AG10803 (cell line): ENCODE measurements around the gene CNGA3.

Experiments
- DNase-seq: peaks from one replicate; pipeline ENCODE4 v3.0.0; 2010; ENCODE audit warnings: low read depth
- H3K4me3 ChIP-seq: 2 replicates; pipeline ENCODE4 v1.5.1; 2011; ENCODE audit warnings: mild to moderate bottlenecking, low read length, control low read depth
- CTCF ChIP-seq: conservative IDR thresholded peaks from 2 replicates; pipeline ENCODE4 v1.5.1; 2011; ENCODE audit warnings: mild to moderate bottlenecking, low read length, control low read depth, inconsistent platforms

Gene CNGA3

DNA sequence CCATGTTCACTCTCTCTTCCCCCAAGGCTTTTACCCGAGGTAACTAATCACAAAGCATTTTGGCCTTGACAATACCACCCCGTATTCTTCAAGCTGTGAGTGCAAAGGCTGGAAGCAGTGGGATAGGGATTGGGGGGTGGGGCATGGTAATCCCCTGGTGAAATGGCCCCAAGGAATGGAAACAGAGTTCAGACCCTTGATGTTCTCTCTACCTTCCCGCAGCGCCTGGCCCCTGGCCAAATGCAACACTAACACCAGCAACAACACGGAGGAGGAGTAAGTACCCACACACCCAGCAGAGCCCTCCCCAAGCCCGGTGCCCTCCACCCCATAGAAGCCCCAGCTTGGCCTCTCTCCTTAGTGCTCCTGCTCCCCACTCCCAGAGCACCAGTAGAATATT lies 36.9 kb downstream of the CNGA3 start:
- H3K4me3 ChIP-seq: no peak overlapping the region
- no peak for TF ChIP-seq CTCF
- no peak for DNase-seq

- no peak overlapping the region for H3K4me3 ChIP-seq
- peak; percentile 100 for TF ChIP-seq CTCF
- DNase-seq: peak; percentile 69
Measured at GRCh38 chr2:98385050-98385699, 38.9 kb downstream of the CNGA3 start.

DNA sequence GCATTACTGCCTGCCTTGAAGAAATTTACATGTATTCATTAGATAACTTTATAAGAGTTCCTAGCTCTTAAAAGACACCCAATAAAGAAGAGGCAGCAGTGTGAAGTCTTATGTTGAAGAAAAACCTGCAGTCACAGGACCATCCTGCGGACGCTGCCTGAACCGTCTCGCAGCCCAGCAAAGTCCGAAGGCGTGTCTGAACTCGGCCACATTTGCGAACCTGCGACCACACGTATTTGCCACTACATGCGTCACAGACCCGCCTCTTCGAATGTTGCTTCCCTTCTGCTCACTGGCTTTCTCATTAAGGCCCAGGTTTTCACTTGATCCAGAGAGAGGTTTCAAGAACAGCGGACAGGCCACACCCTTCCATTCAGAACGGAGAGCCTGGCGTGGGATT lies 41.2 kb downstream of the CNGA3 start:
- no peak overlapping the region for H3K4me3 ChIP-seq
- DNase-seq: no peak
- no peak for TF ChIP-seq CTCF

DNA sequence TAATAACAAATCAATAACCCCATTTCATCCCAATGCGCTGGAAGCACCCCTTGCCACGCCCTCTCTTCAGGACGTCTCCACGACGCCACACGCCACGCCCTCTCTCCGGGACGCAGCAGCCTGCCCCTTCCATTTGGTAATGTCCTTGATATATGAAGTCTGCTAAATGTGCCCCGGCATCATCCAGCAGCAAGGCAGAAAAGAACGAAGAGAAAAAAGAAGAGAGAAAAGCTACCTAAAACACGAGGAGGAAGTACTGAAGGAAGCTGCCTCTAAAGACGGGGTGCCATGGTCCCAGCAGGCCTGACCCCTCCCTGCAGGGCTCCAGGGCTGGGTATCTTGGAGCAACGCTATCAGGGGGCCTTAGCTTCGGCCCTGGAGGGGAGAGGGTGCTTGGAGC lies 41.8 kb downstream of the CNGA3 start:
- H3K4me3 ChIP-seq: no peak overlapping the region
- no peak for DNase-seq
- no peak for TF ChIP-seq CTCF

DNA sequence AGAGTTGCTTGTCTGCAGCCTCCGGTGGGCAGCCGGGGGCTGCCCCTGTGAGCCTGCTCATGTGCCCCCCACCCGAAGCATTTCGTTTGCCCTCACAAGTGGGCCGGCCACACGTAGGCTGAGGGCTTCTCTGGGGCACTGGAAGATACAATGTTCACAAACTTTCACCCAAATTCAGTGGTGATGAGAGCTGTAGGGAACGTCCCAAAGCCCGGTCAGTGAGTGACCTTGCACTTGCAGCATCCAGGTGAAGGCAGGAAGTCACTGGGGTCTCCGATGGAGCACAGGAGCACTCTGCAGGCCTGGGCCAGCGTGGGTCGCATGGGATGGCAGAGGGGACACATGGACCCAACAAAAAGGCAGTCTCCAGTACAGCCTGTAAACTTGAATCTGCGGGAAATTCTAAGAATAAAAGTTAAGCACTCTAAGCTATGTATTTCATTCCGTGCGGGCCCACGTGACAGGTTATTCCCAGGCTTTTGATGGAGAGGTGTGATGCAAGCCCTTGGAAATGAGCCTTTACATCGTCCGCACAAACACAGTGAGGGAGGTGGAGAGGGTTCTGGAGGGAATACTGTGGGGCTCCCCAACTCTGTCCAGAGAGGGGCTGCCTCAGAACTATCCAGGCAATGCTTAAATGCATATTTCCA lies 42.5 kb downstream of the CNGA3 start:
- H3K4me3 ChIP-seq: no peak overlapping the region
- DNase-seq: no peak
- TF ChIP-seq CTCF: no peak

- no peak for DNase-seq
- TF ChIP-seq CTCF: no peak
Measured at GRCh38 chr2:98389251-98389605, 43.0 kb downstream of the CNGA3 start.

GRCh38 chr2:98390571-98391476 lies 44.6 kb downstream of the CNGA3 start:
- no peak overlapping the region for H3K4me3 ChIP-seq
- no peak for DNase-seq
- TF ChIP-seq CTCF: no peak

More at GRCh38 chr2:98389251-98389605, 43.0 kb downstream of the CNGA3 start:
- H3K4me3 ChIP-seq: no peak overlapping the region
